Endothelial cell of umbilical vein (primary cell): Measurements from ENCODE around the gene L2HGDH. TPM values are rescaled to one million over a fixed set of nuclear protein-coding genes. Genes with fewer than 3 reads are reported as not detected.

Source experiments
- BruUV-seq: library from RNA; stranded (reverse); fragments of 400-500 nt; replicated peaks from 2 replicates; lab custom pipeline; 2021; lab: Mats Ljungman, UMichigan
- CTCF ChIA-PET: fragments of 300-600, 350-600 bp; sonication (Branson Sonifier 250); formaldehyde crosslinking; loops from one replicate; lab custom pipeline; 2021; ENCODE audit warnings: antibody characterized with exemption, inconsistent platforms; lab: Charles Lee
- POLR2A ChIA-PET: fragments of 300-600, 350-600 bp; sonication (Branson Sonifier 250); formaldehyde crosslinking; loops from one replicate; lab custom pipeline; 2021; ENCODE audit warnings: antibody characterized with exemption, inconsistent platforms; lab: Charles Lee
- DNase-seq: peaks from one replicate; pipeline ENCODE4 v3.0.0-alpha.2; 2011; ENCODE audit warnings: low read depth, low spot score
- FAIRE-seq: peaks from 2 replicates; lab custom pipeline; 2011; peaks lifted over from hg19 to GRCh38; lab: Jason Lieb, UNC
- H2AFZ ChIP-seq: 2 replicates; pipeline ENCODE4 v1.6.0; 2012; ENCODE audit warnings: low read depth, low read length, control low read depth, inconsistent platforms
- H3K27ac ChIP-seq: 2 replicates; pipeline ENCODE4 v1.5.1; 2011; ENCODE audit warnings: low read depth, mild to moderate bottlenecking, control low read depth, low read length, moderate library complexity; ENCODE audit not compliant: insufficient read depth
- H3K27me3 ChIP-seq, 2 experiments: 2 replicates each; pipeline versions ENCODE4 v1.6.0 to v1.6.1; 2011; ENCODE audit warnings: low read length in 2 of 2, mixed read lengths in 1 of 2; ENCODE audit not compliant: control insufficient read depth in 2 of 2, insufficient read depth in 2 of 2
- H3K36me3 ChIP-seq, 2 experiments: 2 replicates in 1 of 2; 3 replicates in 1 of 2; pipeline ENCODE4 v1.5.1; 2011; ENCODE audit warnings: low read length in 2 of 2, mild to moderate bottlenecking in 1 of 2, moderate library complexity in 1 of 2; ENCODE audit not compliant: control insufficient read depth in 2 of 2, insufficient read depth in 2 of 2; ENCODE audit errors: extremely low read depth in 1 of 2
- H3K4me1 ChIP-seq: 3 replicates; pipeline ENCODE4 v1.5.1; 2011; ENCODE audit warnings: mild to moderate bottlenecking, low read length; ENCODE audit not compliant: control insufficient read depth, insufficient read depth; ENCODE audit errors: extremely low read depth
- H3K4me2 ChIP-seq: 2 replicates; pipeline ENCODE4 v1.6.1; 2011; ENCODE audit warnings: low read length, control low read depth, mixed read lengths; ENCODE audit not compliant: insufficient read depth
- H3K4me3 ChIP-seq, 3 experiments: fragments of 200-600 bp in 1 of 3; sonication (generic), shearing (Covaris generic) in 1 of 3; replicated peaks in 1 of 3; 2 replicates each; pipeline ENCODE4 v1.5.1; 2011 to 2016; ENCODE audit warnings: control low read depth in 3 of 3, low read length in 3 of 3, mild to moderate bottlenecking in 2 of 3, inconsistent platforms in 1 of 3, low read depth in 1 of 3, moderate library complexity in 1 of 3; ENCODE audit not compliant: insufficient read depth in 1 of 3
- H3K79me2 ChIP-seq: 2 replicates; pipeline ENCODE4 v1.6.0; 2012; ENCODE audit warnings: low read length, inconsistent platforms; ENCODE audit not compliant: control insufficient read depth, insufficient read depth
- H3K9ac ChIP-seq: replicated peaks from 2 replicates; pipeline ENCODE3; 2011; ENCODE audit warnings: low read length, control low read depth; ENCODE audit not compliant: insufficient read depth; ENCODE audit errors: extremely low read depth
- H3K9me1 ChIP-seq: replicated peaks from 3 replicates; pipeline ENCODE4 v1.6.0; 2011; ENCODE audit warnings: mild to moderate bottlenecking, low read length; ENCODE audit not compliant: control insufficient read depth, insufficient read depth; ENCODE audit errors: extremely low read depth
- H3K9me3 ChIP-seq: replicated peaks from 2 replicates; pipeline ENCODE4 v1.5.1; 2012; ENCODE audit warnings: low read length, inconsistent platforms; ENCODE audit not compliant: control insufficient read depth, insufficient read depth
- H4K20me1 ChIP-seq: replicated peaks from 2 replicates; pipeline ENCODE3; 2011; ENCODE audit warnings: mild to moderate bottlenecking, low read length; ENCODE audit not compliant: control insufficient read depth, insufficient read depth; ENCODE audit errors: extremely low read depth
- CTCF ChIP-seq, 2 donors: IDR thresholded peaks; 1 replicate in 1 of 2; 2 replicates in 1 of 2; pipeline ENCODE4 v1.5.1; 2011; ENCODE audit warnings: low read length in 2 of 2, mild to moderate bottlenecking in 2 of 2, moderate library complexity in 2 of 2, control low read depth in 1 of 2, inconsistent platforms in 1 of 2, low read depth in 1 of 2; ENCODE audit not compliant: insufficient read depth in 1 of 2; ENCODE audit errors: extremely low read depth in 1 of 2
- EZH2 ChIP-seq: IDR thresholded peaks from 2 replicates; pipeline ENCODE4 v1.6.1; 2012; ENCODE audit warnings: borderline replicate concordance, low read depth, mild to moderate bottlenecking, moderate library complexity, low read length, inconsistent platforms; ENCODE audit not compliant: severe bottlenecking
- FOS ChIP-seq: IDR thresholded peaks from 2 replicates; pipeline ENCODE4 v1.6.1; 2011; ENCODE audit warnings: mild to moderate bottlenecking, low read length, moderate library complexity, borderline replicate concordance; ENCODE audit not compliant: insufficient read depth
- GATA2 ChIP-seq: IDR thresholded peaks from 2 replicates; pipeline ENCODE4 v1.7.0; 2011; ENCODE audit warnings: low read depth, mild to moderate bottlenecking, moderate library complexity, mixed read lengths, low read length; ENCODE audit not compliant: insufficient read length, insufficient read depth
- JUN ChIP-seq: IDR thresholded peaks from 2 replicates; pipeline ENCODE4 v1.6.1; 2011; ENCODE audit warnings: borderline replicate concordance, low read depth; ENCODE audit not compliant: insufficient read length, insufficient read depth
- MAX ChIP-seq: IDR thresholded peaks from 2 replicates; pipeline ENCODE4 v1.6.1; 2011; ENCODE audit not compliant: insufficient read depth, insufficient read length
- MYC ChIP-seq: IDR thresholded peaks from one replicate; pipeline ENCODE4 v1.6.1; 2011; ENCODE audit warnings: mild to moderate bottlenecking, low read depth, low read length
- POLR2A ChIP-seq: IDR thresholded peaks from 2 replicates; pipeline ENCODE4 v1.6.1; 2012; ENCODE audit warnings: low read depth, mild to moderate bottlenecking, control low read depth, low read length
- POLR2AphosphoS5 ChIP-seq: IDR thresholded peaks from 2 replicates; pipeline ENCODE4 v1.6.1; 2012; ENCODE audit warnings: low read depth, mild to moderate bottlenecking, control low read depth, low read length, moderate library complexity; ENCODE audit not compliant: insufficient read depth
- dilution Hi-C: fragments of 300-500 bp; cut with MboI; formaldehyde crosslinking; loops from one replicate; pipeline ENCODE4 v1.15.0; 2019; ENCODE audit warnings: low sequenced_read_pairs; ENCODE audit not compliant: extremely low pct_ligation_motif_present
- intact Hi-C: fragments of 100-400 bp; cut with micrococcal nuclease; formaldehyde crosslinking; loops from one replicate; pipeline ENCODE4 v1.10.0; 2022
- polyA plus RNA-seq, 4 experiments: library from polyadenylated mRNA; depleted of rRNA in 3 of 4; stranded (reverse) in 3 of 4; unstranded in 1 of 4; fragments of >200 nt; gene quantifications; 2 replicates each; pipeline versions ENCODE4 v1.2.1 to v1.2.3, GENCODE V29; 2011 to 2012; ENCODE audit warnings: missing spikeins in 1 of 4
- total RNA-seq: library from RNA; stranded (reverse); gene quantifications from 2 replicates; pipeline ENCODE4 v1.2.3, GENCODE V29; 2021

L2HGDH gene
- total and polyA plus RNA-seq, 2 donors (not counting 3 experiments of a cell fraction or from before 2014, with no cell fraction given), result 2.5 to 5.3 TPM

- ChIA-PET CTCF (interaction anchor here (1.2 to 1.3 kb wide), 2 partner anchors 17 to 372 kb away, joined by 4 read pairs; no protein-coding TSS in a partner anchor), POLR2A (no interaction called here)
- dilution Hi-C loops (no loop called here), intact Hi-C loops (no loop called here)
- Histone ChIP-seq H3K4me1 (peaks cover 30% of the 10 kb centered on the region), H3K4me3 (no peak overlapping the region), H3K27me3 (no peaks in the 10 kb centered on the region), H4K20me1 (peaks cover 20% of the 10 kb centered on the region), H3K36me3 (no peaks in the 10 kb centered on the region), H3K9ac (no peak overlapping the region), H3K9me1 (peaks cover 4% of the 10 kb centered on the region), H2AFZ (no peak overlapping the region), H3K4me2 (peak overlapping the region; percentile 57), H3K27ac (no peak overlapping the region), H3K79me2 (peaks cover 82% of the 10 kb centered on the region), H3K9me3 (no peaks in the 10 kb centered on the region)
- no peak for FAIRE-seq
- no TSS peak for BruUV-seq
- DNase-seq, result no peak
- TF ChIP-seq FOS (no peak), CTCF (IDR thresholded peaks at IDR 0.05; ENCODE audit: extremely low read depth in 1 of 2, insufficient read depth in 1 of 2, low read depth in 1 of 2, low read length in 2 of 2) (no peak), JUN (no peak), EZH2 (no peak), MAX (no peak), POLR2AphosphoS5 (no peak), GATA2 (no peak), MYC (no peak), POLR2A (no peak)
Observed at GRCh38 chr14:50225974-50226297, 86.1 kb downstream of the L2HGDH start.
